Measurements from ENCODE around the gene ZNG1B.
"Not testable (repeated sequence)": the region's sequence is repeated elsewhere in the genome, so short reads cannot be mapped to it uniquely, and the experiment has no call there.

ZNG1B gene

GRCh38 chr2:113504081-113504480, 66.6 kb downstream of the ZNG1B start:
- not testable (repeated sequence) for DNase-seq

DNA sequence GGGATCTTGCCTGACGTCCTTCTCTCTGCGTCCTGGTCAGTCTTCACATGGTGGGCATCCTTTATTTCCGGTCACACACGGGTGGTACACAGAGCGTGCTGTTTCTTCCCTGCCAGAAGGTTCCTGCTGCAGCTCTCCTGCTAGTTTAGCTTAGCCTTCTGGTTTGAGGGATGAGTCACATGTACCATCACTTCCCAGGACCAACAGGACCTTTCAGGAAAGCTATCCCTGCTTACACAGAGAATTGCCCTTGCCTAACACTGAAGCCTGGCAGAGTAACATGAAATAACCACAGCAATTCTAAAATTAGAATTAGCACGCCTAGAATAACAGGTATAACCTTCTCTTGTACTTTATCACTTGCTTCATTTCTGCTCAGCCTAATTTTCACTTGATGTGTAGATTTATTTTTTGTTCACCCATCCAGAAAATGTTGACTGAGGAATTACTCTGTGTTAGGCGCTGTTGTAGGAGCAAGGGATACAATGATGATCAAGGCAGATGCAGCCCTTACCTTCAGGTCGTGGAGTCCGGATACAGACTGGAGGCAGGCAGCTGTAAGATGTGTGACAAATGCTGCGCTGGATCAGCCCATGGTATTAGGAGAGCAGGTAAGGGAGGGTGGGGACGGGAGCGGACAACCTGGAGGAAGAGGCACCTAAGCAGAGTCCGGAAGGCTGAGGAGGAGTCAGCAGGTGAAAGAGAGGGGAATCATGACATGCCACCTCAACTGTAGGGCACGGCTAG, 70.1 kb downstream of the ZNG1B start:
- not testable (repeated sequence) for DNase-seq

GRCh38 chr2:113508187-113508586, 70.7 kb downstream of the ZNG1B start:
- DNase-seq: not testable (repeated sequence)

- DNase-seq: not testable (repeated sequence)
Measured at GRCh38 chr2:113510913-113511312, 73.4 kb downstream of the ZNG1B start.

DNA sequence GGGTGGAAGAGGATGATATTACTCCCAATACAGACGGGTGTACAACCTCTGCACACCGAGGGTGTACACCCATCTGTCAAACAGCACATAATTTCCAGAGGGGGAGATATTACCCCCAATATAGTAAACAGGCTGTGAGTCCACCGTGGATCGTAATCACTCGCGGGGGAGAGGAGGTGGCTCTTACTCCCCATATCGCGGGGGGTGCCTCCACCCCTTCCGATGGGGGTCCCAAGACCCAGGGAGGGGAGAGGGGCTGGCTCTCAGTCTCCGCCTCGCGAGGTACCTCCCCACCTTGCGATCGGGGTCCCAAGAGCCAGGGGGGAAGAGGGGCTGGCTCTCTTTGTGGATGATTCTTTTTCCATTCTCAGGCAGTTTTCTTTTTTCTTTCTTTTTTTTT, 74.4 kb downstream of the ZNG1B start:
- DNase-seq: not testable (repeated sequence)

GRCh38 chr2:113515457-113515856, 78.0 kb downstream of the ZNG1B start:
- not testable (repeated sequence) for DNase-seq

DNA sequence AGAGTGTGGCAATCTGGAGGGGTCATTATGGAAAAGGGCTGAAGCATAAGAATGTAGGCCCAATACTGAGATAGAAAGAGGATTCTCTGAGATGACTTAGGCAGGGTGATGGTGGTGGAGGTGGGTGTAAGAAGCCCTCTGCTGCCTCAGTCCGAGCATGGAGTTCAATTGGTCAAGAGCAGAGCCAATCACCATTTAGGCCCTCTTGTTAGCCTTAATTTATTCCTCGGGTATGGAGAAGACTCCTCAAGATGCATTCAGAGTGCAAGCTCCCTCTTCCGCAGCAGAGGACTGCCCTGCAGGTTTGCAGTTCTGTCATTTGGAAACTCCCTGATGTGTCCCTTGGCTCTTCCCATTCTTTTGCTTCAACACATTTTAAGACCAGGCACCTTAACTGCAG, 78.5 kb downstream of the ZNG1B start:
- not testable (repeated sequence) for DNase-seq

DNA sequence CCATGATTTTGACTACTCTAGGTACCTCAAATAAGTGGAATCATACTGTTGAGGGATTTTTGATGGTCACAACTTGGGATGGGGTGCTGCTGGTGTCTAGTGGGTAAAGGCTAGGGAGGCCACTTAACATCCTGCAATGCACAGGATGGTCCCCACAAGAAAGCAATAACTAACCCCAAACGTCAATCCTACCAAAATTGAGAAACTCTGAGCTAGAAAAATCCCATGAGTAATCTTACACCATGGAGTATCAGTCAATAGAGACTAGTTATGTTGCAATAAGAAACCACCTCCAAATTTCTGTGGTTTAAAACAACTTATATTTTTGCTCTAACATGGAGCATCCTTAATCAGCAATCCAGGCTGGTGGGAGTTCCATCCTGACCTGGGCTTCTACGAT, 79.5 kb downstream of the ZNG1B start:
- not testable (repeated sequence) for DNase-seq

GRCh38 chr2:113520837-113521236, 83.3 kb downstream of the ZNG1B start:
- DNase-seq: not testable (repeated sequence)

DNA sequence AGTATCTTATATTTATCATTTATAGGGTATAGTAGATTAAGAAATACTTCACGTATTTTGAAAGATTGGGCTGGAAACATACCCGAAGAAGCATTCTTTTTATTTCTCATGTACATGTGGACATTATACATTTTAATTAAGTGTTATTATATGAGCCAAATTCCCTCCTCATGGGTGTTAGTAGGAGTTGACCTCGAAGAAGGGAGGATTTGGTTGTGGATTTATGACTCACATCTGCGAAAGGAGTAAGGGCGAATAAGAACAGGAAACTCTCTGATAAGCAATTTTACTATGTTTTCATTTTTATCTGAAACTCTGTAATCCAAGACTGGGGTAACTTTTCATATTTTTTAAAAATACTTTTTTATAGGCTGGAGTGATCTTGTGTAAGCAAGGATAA, 84.0 kb downstream of the ZNG1B start:
- not testable (repeated sequence) for DNase-seq

GRCh38 chr2:113524986-113525385, 87.5 kb downstream of the ZNG1B start:
- not testable (repeated sequence) for DNase-seq

DNA sequence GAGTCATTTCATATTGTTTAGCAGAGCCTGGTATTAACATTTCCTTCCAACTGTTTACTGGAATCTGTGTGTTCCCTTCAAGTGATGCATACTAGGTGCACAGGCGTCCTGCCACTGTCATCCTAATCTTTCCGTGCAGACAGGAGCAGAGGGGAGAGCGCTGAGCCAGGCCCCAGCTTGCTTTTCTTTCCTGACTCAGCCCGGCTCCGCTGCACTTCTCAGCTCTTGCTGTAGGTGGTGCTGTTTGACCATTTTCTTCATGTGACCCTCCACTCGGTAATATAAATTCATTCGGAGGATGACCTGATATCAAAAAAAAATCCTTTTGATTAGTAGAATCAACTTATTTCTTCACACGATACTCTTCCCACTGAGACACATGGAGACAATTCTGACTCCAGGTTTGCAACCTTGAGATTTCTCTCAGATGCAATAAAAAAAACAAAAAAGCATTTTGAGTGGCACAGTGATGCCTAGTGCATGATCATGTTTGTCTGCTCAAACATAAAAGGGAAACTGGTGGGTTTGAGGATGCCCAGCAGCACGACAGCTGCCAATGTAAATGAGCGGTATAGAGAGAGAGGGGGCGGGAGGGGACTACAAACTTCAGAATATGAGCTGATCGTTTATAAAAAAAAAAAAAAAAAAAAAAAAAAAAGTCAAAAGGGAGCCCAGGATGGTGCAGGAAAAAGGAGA, 90.0 kb downstream of the ZNG1B start:
- DNase-seq: not testable (repeated sequence)

- not testable (repeated sequence) for DNase-seq
Measured at GRCh38 chr2:113528126-113528525, 90.6 kb downstream of the ZNG1B start.

GRCh38 chr2:113528904-113529303, 91.4 kb downstream of the ZNG1B start:
- DNase-seq: not testable (repeated sequence)

- not testable (repeated sequence) for DNase-seq
Measured at GRCh38 chr2:113532991-113533390, 95.5 kb downstream of the ZNG1B start.

DNA sequence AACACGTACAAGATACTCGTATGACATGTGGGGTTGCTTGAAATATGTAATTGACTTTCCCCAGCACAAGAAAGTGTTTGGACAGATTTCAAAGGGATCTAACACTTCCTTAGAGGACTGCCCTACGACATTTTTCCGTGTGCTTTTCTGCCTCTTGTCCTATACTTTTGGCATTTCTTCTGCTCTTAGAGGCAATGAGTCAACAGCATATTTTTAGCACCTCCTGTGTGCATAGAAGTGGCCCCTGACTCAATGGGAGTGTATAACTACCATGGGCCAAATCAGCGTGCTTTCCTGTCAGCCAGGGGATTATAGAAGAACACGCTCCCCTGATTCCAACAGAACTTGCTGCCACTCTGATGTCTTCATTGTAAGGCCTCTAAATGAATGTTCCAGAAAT, 99.1 kb downstream of the ZNG1B start:
- not testable (repeated sequence) for DNase-seq

- not testable (repeated sequence) for DNase-seq
Measured at GRCh38 chr2:113540834-113541203, 103.3 kb downstream of the ZNG1B start.

- not testable (repeated sequence) for DNase-seq
Measured at GRCh38 chr2:113541204-113541975, 103.9 kb downstream of the ZNG1B start.

GRCh38 chr2:113541976-113542485, 104.5 kb downstream of the ZNG1B start:
- DNase-seq: not testable (repeated sequence)

- not testable (repeated sequence) for DNase-seq
Measured at GRCh38 chr2:113542529-113542928, 105.0 kb downstream of the ZNG1B start.

Data from COR-L47 (cell line).